Measurements from ENCODE around the gene WRNIP1.
"Not testable (repeated sequence)": the region's sequence is repeated elsewhere in the genome, so short reads cannot be mapped to it uniquely, and the experiment has no call there.

WRNIP1 gene

DNA sequence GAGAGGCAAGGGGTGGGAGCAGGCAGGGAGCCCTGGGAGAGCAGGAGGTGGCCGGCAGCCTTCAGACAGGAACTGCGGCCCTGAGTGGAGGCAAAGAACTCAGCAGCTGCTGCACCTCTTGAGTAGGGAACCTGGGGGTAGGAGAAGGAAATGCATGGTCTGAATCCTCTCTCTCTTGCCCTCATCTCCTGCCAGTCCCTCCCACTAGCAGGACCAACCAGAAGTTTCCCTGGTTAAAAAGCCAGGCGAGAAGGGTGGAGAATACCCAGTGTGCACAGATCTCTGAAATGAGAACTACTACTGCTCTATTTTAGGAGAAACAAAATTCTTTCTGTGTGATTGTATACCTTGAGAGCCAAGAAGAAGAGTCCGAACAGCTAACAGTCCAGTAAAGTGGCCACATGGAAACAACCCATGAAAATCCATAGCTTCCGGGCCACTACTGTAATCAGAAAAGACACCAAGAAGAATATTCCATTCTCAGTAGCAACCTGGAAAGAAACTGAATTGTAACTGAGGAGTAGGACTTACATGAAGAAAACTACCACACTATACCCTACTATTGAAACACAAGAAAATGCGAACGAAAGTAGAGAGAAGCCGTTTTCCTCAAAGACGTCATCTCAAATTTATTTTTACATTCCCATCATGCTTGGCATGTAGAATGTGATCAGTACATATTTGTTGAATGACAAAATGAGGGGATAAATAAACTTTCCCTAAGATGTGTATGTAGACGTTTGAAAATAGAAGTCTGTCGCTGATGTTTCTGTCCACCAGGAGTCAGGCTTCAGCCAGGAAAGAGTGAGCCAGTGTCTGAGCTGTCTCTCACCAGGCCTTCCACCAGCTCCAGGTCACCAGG, 25.6 kb downstream of the WRNIP1 start:
- DNase-seq = peak; percentile 34 to 44

- DNase-seq = no peak
Observed at GRCh38 chr6:2791450-2791974, 26.3 kb downstream of the WRNIP1 start.

DNA sequence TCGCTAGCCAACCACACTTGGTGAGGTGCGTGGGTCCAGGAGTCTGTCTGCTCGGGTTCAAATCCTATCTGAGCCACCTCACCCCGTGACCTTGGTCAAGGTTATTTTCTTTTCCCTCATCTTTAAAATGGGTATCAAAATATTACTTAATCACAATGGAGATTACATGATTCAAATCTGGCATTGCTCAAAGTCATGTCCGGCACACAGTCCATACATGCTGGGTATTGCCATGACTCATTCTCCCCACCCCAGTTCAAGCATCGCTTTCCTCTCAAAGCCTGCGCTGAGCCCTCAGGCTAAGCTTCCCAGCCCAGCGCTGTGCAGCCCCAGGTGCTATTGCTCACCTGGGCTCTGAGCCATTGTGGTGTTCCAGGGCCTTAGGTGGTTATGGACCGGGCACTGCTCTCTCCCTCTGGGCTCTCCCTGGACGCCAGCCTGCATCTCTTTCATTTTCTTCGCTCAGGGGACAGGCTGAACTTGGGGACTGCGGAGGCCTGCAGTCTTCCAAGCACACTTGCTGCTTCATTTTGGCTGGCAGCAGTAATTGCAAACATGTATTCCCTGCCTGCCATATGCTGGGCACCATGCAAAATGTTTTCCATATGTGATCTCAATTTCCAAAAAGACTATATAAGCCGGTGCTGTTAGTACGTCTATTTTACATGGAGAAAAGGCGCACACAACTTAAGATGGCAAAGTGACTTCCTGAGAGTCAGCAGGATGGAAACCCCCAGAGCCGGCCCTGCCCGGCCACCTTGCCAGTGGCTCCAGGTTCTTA, 27.3 kb downstream of the WRNIP1 start:
- no peak for DNase-seq

GRCh38 chr6:2793534-2794151, 28.4 kb downstream of the WRNIP1 start:
- no peak for DNase-seq

DNA sequence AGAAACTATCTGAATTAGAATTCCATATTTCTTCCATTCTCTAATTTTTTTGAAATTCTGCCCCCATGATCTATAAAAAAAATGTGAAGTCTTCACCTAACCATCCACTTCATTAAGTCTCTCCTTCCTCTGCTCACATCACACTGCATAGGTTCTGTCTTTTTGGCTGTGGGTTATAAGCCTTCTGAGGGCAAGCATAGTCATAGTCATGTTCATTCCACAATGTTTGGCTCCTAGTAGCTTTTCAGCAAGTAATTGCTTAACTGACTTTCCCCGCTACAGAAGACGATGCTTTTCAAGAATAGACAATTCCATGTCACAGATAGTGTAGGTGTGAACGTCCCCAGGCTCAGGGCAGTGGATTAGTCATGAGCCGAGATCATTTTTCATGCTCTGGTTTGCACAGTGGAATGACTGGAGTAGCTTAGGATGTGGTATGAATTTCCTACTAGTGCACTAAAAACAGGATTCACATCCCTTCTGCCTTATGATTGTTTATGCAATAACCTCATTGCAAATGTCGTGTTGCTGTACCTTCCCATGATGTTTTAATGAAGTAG, 29.1 kb downstream of the WRNIP1 start:
- DNase-seq = no peak

DNA sequence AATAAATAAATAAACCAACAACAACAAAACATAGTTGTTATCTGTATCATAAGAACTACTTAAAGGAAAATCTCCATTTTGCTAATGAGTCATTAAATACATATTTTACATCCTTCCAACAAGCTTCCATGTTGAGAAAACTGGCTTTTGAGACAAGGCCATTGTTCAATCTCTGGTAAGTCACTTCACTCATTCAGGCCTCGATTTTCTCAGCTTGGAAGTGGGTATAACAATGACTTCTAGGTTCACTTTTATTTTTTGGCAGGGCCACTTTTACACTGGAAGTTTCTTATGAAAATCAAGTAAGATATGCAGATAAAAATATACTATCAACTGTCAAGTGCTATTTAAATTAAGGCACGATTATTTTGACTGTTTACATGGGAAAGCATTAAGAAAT, 30.0 kb downstream of the WRNIP1 start:
- DNase-seq = no peak

- DNase-seq = no peak
Observed at GRCh38 chr6:2795956-2796355, 30.8 kb downstream of the WRNIP1 start.

GRCh38 chr6:2796861-2797260, 31.7 kb downstream of the WRNIP1 start:
- DNase-seq = no peak

DNA sequence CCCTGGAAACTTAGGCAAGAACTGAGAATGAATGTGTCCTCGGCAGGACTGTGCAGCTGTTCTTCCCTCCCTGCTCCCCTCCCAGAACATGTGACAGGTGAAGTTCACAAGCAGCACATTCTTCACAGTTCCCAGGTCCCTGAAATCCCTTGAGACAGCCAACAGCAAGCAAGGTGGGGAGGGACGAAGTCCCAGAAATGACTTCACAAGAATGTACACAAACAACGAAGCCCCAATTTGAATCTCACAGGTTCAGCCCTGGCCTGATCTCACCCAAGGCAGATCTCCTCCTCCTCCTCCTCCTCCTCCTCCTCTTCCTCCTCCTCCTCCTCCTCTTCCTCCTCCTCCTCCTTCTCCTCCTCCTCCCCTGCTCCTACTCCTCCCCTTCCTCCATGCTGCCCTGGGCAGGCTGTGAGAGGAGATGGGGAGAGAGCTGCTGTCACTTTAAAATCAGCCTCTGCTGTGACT, 32.4 kb downstream of the WRNIP1 start:
- no peak for DNase-seq

DNA sequence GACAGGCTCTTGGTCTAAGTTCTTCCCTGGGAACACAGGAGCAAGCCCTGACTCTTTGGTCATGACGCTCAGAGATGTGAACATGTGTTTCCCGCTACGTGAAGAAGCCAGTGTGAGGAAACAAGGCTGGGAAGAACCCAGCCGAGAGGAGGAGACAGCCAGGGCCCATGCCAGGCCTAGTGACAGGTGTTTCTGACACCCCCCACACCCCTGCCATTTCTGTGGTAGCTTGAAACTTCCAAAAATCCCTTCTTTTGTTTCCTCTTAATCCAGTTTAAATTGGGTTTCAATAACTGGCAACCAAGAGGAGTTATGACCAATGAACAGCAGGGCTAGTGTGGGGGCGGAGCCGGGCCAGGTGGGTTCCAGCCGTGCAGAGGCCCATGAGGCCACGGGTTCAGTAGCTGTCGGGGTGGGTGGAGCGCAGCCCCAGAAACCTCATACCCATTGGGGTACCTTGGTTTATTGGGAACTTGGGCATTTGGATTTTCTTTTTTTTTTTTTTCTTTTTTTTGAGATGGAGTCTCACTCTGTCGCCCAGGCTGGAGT, 33.5 kb downstream of the WRNIP1 start:
- DNase-seq = no peak

DNA sequence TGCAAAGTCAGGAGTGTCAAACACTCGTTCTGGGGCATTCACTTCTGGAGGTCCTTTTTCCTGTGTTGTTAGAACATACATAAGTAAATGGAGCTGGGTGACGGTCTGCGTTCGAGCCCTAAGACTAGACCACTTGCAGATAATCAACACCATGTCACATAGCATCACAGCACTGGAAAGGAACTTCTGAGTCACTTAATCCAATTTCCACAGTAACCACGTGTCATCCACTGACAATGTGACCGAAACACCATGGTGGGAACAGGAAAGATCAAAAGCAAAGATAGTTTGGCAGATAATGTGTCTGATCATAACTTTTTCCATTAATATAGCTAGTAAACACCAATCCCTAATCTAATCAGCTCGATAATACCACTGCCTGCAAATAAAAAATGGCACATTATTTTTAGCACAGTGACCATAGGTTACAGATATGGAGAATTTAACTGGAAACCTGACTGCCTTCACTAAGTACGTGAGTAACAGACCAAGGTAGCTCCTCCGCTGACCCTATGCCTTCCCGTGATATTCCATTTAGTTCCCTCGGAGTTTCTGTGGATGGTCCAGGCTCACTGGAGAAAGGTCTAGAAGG, 34.8 kb downstream of the WRNIP1 start:
- no peak for DNase-seq

DNA sequence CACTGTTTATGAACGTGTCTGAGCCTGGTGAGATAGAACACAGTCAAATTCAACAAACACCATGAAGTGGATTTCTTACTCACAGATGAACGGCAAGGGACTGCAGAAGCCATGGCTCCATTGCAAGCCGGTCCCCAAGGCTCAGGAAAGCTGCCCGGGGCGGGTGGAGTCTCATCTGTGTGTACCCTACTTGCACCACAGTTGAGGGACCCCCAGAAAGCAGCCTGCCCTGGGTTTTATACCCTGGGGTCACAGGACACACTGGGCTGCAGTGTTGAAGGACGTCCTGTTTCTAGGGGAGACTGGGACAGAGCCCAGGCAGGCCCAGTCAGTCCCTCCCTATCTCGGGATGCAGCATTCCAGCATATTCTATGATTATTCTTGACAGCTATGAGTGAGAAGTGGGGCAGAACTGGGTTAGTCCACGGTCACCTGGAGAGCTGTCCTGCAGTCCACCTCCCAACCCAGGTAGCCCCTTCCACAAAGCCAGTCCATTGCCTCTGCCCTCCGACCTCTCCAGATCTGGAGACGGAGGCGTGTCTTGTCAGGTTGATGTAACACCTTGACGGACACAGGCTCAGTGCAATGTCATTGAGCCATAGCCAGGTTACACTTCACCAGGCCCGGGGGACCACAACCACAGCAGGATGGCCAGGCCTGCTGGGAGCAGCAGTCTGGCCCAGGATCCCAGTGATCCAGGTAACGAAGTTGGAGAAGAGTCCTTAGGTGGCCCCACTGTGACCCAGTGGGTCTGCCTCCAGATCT, 35.5 kb downstream of the WRNIP1 start:
- no peak for DNase-seq

- DNase-seq = not testable (repeated sequence)
Observed at GRCh38 chr6:2801687-2802086, 36.5 kb downstream of the WRNIP1 start.

- no peak for DNase-seq
Observed at GRCh38 chr6:2802521-2803060, 37.4 kb downstream of the WRNIP1 start.

DNA sequence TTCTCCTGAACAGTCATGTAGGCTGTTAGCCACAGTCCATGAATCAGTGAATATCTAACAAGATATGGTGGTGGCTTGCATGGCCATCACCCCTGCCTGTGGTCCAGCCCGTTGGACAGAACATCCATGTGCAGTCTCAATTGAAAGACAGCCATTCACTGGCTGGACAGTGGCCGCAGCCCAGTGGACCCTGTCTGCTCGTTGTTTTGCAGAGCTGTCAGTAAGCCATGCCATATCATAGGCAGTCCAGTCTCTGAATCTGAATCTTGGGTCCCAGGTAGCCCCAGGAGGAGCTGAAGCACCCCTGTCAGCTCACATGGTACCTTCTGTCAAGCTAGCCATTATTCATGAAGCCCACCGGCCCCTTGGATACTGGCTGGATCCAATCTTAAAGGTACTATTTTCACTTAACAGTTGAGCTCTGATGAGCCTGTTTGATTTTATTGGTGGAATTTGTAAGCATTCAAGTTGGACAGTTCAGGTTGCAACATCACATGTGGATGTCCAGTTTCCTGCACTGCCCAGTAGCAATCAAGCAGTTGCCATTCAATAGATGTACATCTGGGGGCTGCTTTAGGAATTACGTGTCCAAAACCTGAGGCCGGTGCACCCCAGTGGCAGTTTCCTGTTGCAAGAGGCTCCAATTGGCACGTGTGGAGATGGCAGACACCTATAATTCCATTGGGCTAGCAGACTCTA, 38.7 kb downstream of the WRNIP1 start:
- DNase-seq = no peak

GRCh38 chr6:2804516-2804915, 39.3 kb downstream of the WRNIP1 start:
- no peak for DNase-seq

DNA sequence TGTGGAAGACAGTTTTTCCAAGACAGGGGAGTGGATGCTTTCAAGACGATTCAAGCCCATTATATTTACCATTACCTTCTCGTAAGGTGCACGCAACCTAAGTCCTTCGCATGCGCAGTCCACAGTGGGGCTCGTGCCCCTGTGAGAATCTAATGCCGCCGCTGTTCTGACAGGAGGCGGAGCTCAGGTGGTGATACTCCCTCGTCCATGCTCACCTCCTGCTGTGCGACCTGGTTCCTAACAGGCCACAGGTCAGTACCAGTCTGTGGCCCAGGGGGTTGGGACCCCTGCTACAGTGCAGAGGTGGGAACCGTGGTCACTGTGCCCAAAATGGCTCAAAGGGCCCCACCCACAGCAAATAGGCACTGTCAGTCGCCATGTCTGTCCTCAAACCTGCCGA, 39.8 kb downstream of the WRNIP1 start:
- no peak for DNase-seq

GRCh38 chr6:2806644-2807043, 41.5 kb downstream of the WRNIP1 start:
- no peak for DNase-seq

GRCh38 chr6:2807342-2808090, 42.3 kb downstream of the WRNIP1 start:
- DNase-seq = no peak

DNA sequence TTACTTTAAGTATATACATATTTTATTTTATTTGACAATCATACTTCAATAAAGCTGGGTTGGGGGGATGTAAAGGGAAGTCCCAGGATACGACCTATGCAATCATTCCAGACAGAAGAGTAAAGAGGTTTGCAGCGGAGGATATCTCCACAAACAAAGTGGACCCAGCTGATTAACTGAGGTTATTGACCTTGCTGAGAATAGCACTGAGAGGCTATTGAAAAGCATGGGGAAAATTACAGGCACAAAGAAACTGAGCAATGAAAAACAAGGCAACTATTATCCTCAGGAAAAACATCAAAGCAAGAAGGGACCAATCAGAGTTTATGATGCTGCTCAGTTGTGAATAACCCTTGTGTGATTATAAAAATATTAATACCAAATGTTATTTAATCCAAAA, 43.8 kb downstream of the WRNIP1 start:
- DNase-seq = no peak
